H1 (cell line): ENCODE data around the gene UNC5B. TPM values are rescaled to one million over a fixed set of nuclear protein-coding genes. Genes with fewer than 3 reads are reported as not detected.

ENCODE experiments used
- CTCF ChIA-PET: fragments of 300-600 bp; sonication (Branson Sonifier 250); formaldehyde crosslinking; loops from one replicate; lab custom pipeline; 2021; ENCODE audit not compliant: partially characterized antibody; lab: Charles Lee
- POLR2A ChIA-PET: fragments of 300-600 bp; sonication (Branson Sonifier 250); formaldehyde crosslinking; loops from one replicate; lab custom pipeline; 2021; ENCODE audit warnings: inconsistent platforms; ENCODE audit not compliant: partially characterized antibody; lab: Charles Lee
- DNase-seq, 2 experiments: peaks; one replicate each; pipeline versions ENCODE4 v3.0.0 to v3.0.0-alpha.2; 2010 to 2022; ENCODE audit warnings: low spot score in 2 of 2, low read depth in 1 of 2, mixed read lengths in 1 of 2
- FAIRE-seq: peaks from 2 replicates; lab custom pipeline; 2011; peaks lifted over from hg19 to GRCh38; lab: Jason Lieb, UNC
- H2AFZ ChIP-seq: 2 replicates; pipeline ENCODE4 v1.8.1; 2012; ENCODE audit warnings: low read length, inconsistent platforms
- H2AK5ac ChIP-seq: 2 replicates; pipeline ENCODE4 v1.6.1; 2013; ENCODE audit warnings: low read depth, low read length
- H2BK120ac ChIP-seq: replicated peaks from 2 replicates; pipeline ENCODE3; 2013; ENCODE audit warnings: low read depth, low read length, inconsistent platforms
- H2BK12ac ChIP-seq: 2 replicates; pipeline ENCODE4 v1.6.1; 2013; ENCODE audit warnings: low read depth, low read length
- H2BK15ac ChIP-seq: 2 replicates; pipeline ENCODE4 v1.6.1; 2013; ENCODE audit warnings: low read length
- H2BK20ac ChIP-seq: 2 replicates; pipeline ENCODE4 v1.6.1; 2013; ENCODE audit warnings: low read length
- H2BK5ac ChIP-seq: 2 replicates; pipeline ENCODE4 v1.6.1; 2013; ENCODE audit warnings: low read depth, low read length
- H3K14ac ChIP-seq: 2 replicates; pipeline ENCODE4 v1.6.1; 2013; ENCODE audit warnings: inconsistent platforms; ENCODE audit not compliant: insufficient read length
- H3K18ac ChIP-seq: 2 replicates; pipeline ENCODE4 v1.6.1; 2013; ENCODE audit warnings: low read length; ENCODE audit errors: extremely low read depth
- H3K23ac ChIP-seq: 2 replicates; pipeline ENCODE4 v1.6.1; 2013; ENCODE audit warnings: inconsistent platforms; ENCODE audit not compliant: insufficient read length
- H3K23me2 ChIP-seq: 2 replicates; pipeline ENCODE4 v1.6.1; 2013; ENCODE audit warnings: low read depth, low read length
- H3K27ac ChIP-seq: 2 replicates; pipeline ENCODE4 v1.6.1; 2011; ENCODE audit warnings: low read depth, low read length, inconsistent platforms
- H3K27me3 ChIP-seq, 4 experiments: replicated peaks in 1 of 4; 1 replicate in 1 of 4; 2 replicates in 3 of 4; pipeline versions ENCODE4 v1.6.1 to v1.8.1; 2011 to 2013; ENCODE audit warnings: low read length in 3 of 4, mild to moderate bottlenecking in 3 of 4, inconsistent platforms in 2 of 4, mixed read lengths in 2 of 4, moderate library complexity in 1 of 4; ENCODE audit not compliant: control insufficient read depth in 3 of 4, insufficient read depth in 3 of 4; ENCODE audit errors: extremely low read depth in 1 of 4
- H3K36me3 ChIP-seq, 4 experiments: 2 replicates each; pipeline versions ENCODE4 v1.6.1 to v1.8.1; 2011 to 2013; ENCODE audit warnings: mild to moderate bottlenecking in 4 of 4, low read length in 3 of 4, moderate library complexity in 2 of 4, control low read depth in 1 of 4, inconsistent platforms in 1 of 4; ENCODE audit not compliant: insufficient read depth in 4 of 4, control insufficient read depth in 2 of 4
- H3K4ac ChIP-seq: replicated peaks from 2 replicates; pipeline ENCODE3; 2013; ENCODE audit warnings: low read length, low read depth, mixed read lengths, inconsistent platforms; ENCODE audit not compliant: insufficient read length
- H3K4me1 ChIP-seq, 4 experiments: replicated peaks in 1 of 4; 1 replicate in 1 of 4; 2 replicates in 3 of 4; pipeline versions ENCODE4 v1.6.1 to v1.8.1; 2011 to 2013; ENCODE audit warnings: low read length in 3 of 4, inconsistent platforms in 2 of 4, mixed read lengths in 1 of 4; ENCODE audit not compliant: insufficient read depth in 4 of 4, control insufficient read depth in 3 of 4
- H3K4me2 ChIP-seq, 2 experiments: 2 replicates each; pipeline versions ENCODE4 v1.6.1 to v1.8.1; 2011 to 2013; ENCODE audit warnings: low read depth in 2 of 2, low read length in 2 of 2, control low read depth in 1 of 2, inconsistent platforms in 1 of 2, mild to moderate bottlenecking in 1 of 2; ENCODE audit not compliant: insufficient read depth in 1 of 2
- H3K4me3 ChIP-seq, 4 experiments: fragments of 200-600, 300-600 bp in 1 of 4; sonication (generic), shearing (Covaris generic), sonication (Bioruptor Twin) in 1 of 4; 2 replicates each; pipeline versions ENCODE4 v1.5.1 to v1.8.1; 2011 to 2016; ENCODE audit warnings: low read length in 4 of 4, low read depth in 3 of 4, control low read depth in 2 of 4, inconsistent platforms in 2 of 4, mild to moderate bottlenecking in 2 of 4, mixed read lengths in 1 of 4, moderate library complexity in 1 of 4; ENCODE audit not compliant: insufficient read depth in 2 of 4; ENCODE audit errors: extremely low read depth in 1 of 4
- H3K56ac ChIP-seq: replicated peaks from 2 replicates; pipeline ENCODE3; 2013; ENCODE audit warnings: low read depth, mild to moderate bottlenecking, mixed read lengths, low read length, inconsistent platforms; ENCODE audit not compliant: insufficient read length
- H3K79me1 ChIP-seq: 2 replicates; pipeline ENCODE4 v1.6.1; 2013; ENCODE audit warnings: low read depth, low read length, control low read depth
- H3K79me2 ChIP-seq, 2 experiments: 2 replicates each; pipeline versions ENCODE4 v1.6.1 to v1.8.1; 2012 to 2013; ENCODE audit warnings: low read length in 2 of 2, mild to moderate bottlenecking in 2 of 2, inconsistent platforms in 1 of 2; ENCODE audit not compliant: insufficient read depth in 2 of 2, control insufficient read depth in 1 of 2
- H3K9ac ChIP-seq, 4 experiments: replicated peaks in 1 of 4; 1 replicate in 1 of 4; 2 replicates in 3 of 4; pipeline versions ENCODE4 v1.6.1 to v1.8.1; 2011 to 2013; ENCODE audit warnings: low read depth in 3 of 4, low read length in 3 of 4, control low read depth in 2 of 4, mild to moderate bottlenecking in 2 of 4, moderate library complexity in 2 of 4, inconsistent platforms in 1 of 4; ENCODE audit errors: extremely low read depth in 1 of 4
- H3K9me3 ChIP-seq, 2 experiments: 2 replicates each; pipeline versions ENCODE4 v1.6.1 to v1.8.1; 2012 to 2013; ENCODE audit warnings: mild to moderate bottlenecking in 2 of 2, moderate library complexity in 2 of 2, control low read depth in 1 of 2, inconsistent platforms in 1 of 2, low read depth in 1 of 2, low read length in 1 of 2, mixed read lengths in 1 of 2; ENCODE audit not compliant: insufficient read depth in 2 of 2
- H4K20me1 ChIP-seq, 2 experiments: replicated peaks in 1 of 2; 2 replicates each; pipeline versions ENCODE3 to v1.8.1; 2011 to 2013; ENCODE audit warnings: inconsistent platforms in 2 of 2, low read length in 2 of 2, mild to moderate bottlenecking in 1 of 2; ENCODE audit not compliant: insufficient read depth in 2 of 2, control insufficient read depth in 1 of 2
- H4K5ac ChIP-seq: 2 replicates; pipeline ENCODE4 v1.6.1; 2013; ENCODE audit warnings: low read length, low read depth, mixed read lengths, inconsistent platforms; ENCODE audit not compliant: insufficient read length
- H4K8ac ChIP-seq: 2 replicates; pipeline ENCODE4 v1.8.0; 2013; ENCODE audit warnings: mild to moderate bottlenecking, moderate library complexity, low read length, inconsistent platforms; ENCODE audit not compliant: insufficient read depth; ENCODE audit errors: extremely low read depth
- H4K91ac ChIP-seq: replicated peaks from 2 replicates; pipeline ENCODE3; 2013; ENCODE audit warnings: low read length, mixed read lengths, inconsistent platforms; ENCODE audit not compliant: insufficient read length
- PHF8 ChIP-seq: fragments of 200-600 bp; sonication (generic); conservative IDR thresholded peaks from 2 replicates; pipeline ENCODE4 v1.7.1; 2012; ENCODE audit warnings: low read depth, mild to moderate bottlenecking, inconsistent platforms, low read length, moderate library complexity
- SIX5 ChIP-seq: IDR thresholded peaks from 2 replicates; pipeline ENCODE4 v1.6.1; 2011; ENCODE audit warnings: mild to moderate bottlenecking, low read depth, low read length
- WGBS, 2 experiments: shearing (Covaris generic) in 1 of 2; methylation state at CpG; one replicate each; pipeline versions ENCODE4 v1.1.6 to v1.1.7; 2013 to 2015; ENCODE audit warnings: low lambda C conversion rate in 2 of 2, mixed read lengths in 2 of 2, inconsistent platforms in 1 of 2, low coverage in 1 of 2, missing lambda C conversion rate in 1 of 2; ENCODE audit not compliant: insufficient replicate concordance in 2 of 2, insufficient coverage in 1 of 2, insufficient read length in 1 of 2; ENCODE audit errors: extremely low coverage in 1 of 2, missing lambda C conversion rate in 1 of 2; 5-methylcytosine and 5-hydroxymethylcytosine counted together
- polyA plus RNA-seq, 7 experiments: library from polyadenylated mRNA; depleted of rRNA in 3 of 7; stranded (reverse) in 5 of 7; unstranded in 2 of 7; fragments of >200 nt in 5 of 7; fragments of 200-250 nt in 2 of 7; gene quantifications; 1 replicate in 5 of 7; 2 replicates in 1 of 7; 4 replicates in 1 of 7; pipeline versions ENCODE4 v1.2.1 to v1.2.3, GENCODE V29; 2011 to 2013; ENCODE audit warnings: missing spikeins in 2 of 7, mixed read lengths in 2 of 7
- total RNA-seq: library from RNA; stranded (reverse); fragmentation: NEBNext Ultra II Directional; extraction: Animal tissue kit (Norgen Biotek cat#: 25700); gene quantifications from 2 replicates; pipeline ENCODE4 v1.2.1, GENCODE V29; 2021

Gene UNC5B
- total and polyA plus RNA-seq, 2 of the 8 experiments (the other 6 are each of a cell fraction or from before 2014, with no cell fraction given), result 27.9 to 31.8 TPM

- POLR2A ChIA-PET, result interaction anchor here (1.2 kb wide), 1 partner anchor 8 kb away, joined by 3 read pairs; no protein-coding TSS in a partner anchor
- H3K23ac ChIP-seq, result no peak overlapping the region
Measured at GRCh38 chr10:71306979-71307378, 94.6 kb downstream of the UNC5B start.

More at GRCh38 chr10:71306979-71307378, 94.6 kb downstream of the UNC5B start:
- H3K4me2 ChIP-seq, result no peak overlapping the region
- CTCF ChIA-PET, result interaction anchor here (0.6 to 4.5 kb wide), 12 partner anchors 11 to 401 kb away, joined by 3 to 32 read pairs (median 3); partner anchors contain the start of gene SLC29A3
- 86% methylated on average over 3 of the region's 3 CpGs; no CpG with 5 or more reads in 1 of the 2 experiments for WGBS, 2 experiments
- no peak overlapping the region for H3K4me3 ChIP-seq
- H3K18ac ChIP-seq, result no peak overlapping the region
- H3K27ac ChIP-seq, result no peak overlapping the region
- H4K91ac ChIP-seq, result no peak overlapping the region
- H4K8ac ChIP-seq, result no peak overlapping the region
- no peak overlapping the region for H2BK5ac ChIP-seq
- no peak overlapping the region for H2BK12ac ChIP-seq
- no peak overlapping the region for H2BK15ac ChIP-seq
- peaks cover 2 to 3% of the 10 kb centered on the region in 2 experiments for H4K20me1 ChIP-seq
- no peaks in the 10 kb centered on the region for H3K23me2 ChIP-seq
- H3K56ac ChIP-seq, result no peak overlapping the region
- no peak overlapping the region for H2AFZ ChIP-seq
- DNase-seq, result no peak
- 0 out of 8 replicates have a peak, but pooled peaks cover 0 to 2% (median 0%) of the 10 kb centered on the region in 4 experiments for H3K36me3 ChIP-seq
- H3K14ac ChIP-seq, result no peak overlapping the region
- H3K79me2 ChIP-seq, result no peaks in the 10 kb centered on the region; a peak in 1 of 4 replicates
- TF ChIP-seq PHF8 (no peak), SIX5 (no peak)
- no peak for FAIRE-seq
- peaks cover 0 to 4% (median 0%) of the 10 kb centered on the region in 4 experiments; a peak in 3 of 7 replicates for H3K4me1 ChIP-seq
- no peak overlapping the region for H3K9ac ChIP-seq
- no peak overlapping the region for H2BK120ac ChIP-seq
- no peak overlapping the region for H2BK20ac ChIP-seq
- no peak overlapping the region for H2AK5ac ChIP-seq
- no peak overlapping the region for H4K5ac ChIP-seq
- no peak overlapping the region for H3K4ac ChIP-seq
- H3K79me1 ChIP-seq, result no peaks in the 10 kb centered on the region
- H3K9me3 ChIP-seq, result no peaks in the 10 kb centered on the region
- peaks cover 0 to 3% (median 0%) of the 10 kb centered on the region in 4 experiments; a peak in 1 of 7 replicates for H3K27me3 ChIP-seq
